ENCODE data around the gene DIPK1A.

GRCh38 chr1:93002781-93003180, 41.5 kb upstream of the DIPK1A start:
- TF ChIP-seq, protein P1, sequence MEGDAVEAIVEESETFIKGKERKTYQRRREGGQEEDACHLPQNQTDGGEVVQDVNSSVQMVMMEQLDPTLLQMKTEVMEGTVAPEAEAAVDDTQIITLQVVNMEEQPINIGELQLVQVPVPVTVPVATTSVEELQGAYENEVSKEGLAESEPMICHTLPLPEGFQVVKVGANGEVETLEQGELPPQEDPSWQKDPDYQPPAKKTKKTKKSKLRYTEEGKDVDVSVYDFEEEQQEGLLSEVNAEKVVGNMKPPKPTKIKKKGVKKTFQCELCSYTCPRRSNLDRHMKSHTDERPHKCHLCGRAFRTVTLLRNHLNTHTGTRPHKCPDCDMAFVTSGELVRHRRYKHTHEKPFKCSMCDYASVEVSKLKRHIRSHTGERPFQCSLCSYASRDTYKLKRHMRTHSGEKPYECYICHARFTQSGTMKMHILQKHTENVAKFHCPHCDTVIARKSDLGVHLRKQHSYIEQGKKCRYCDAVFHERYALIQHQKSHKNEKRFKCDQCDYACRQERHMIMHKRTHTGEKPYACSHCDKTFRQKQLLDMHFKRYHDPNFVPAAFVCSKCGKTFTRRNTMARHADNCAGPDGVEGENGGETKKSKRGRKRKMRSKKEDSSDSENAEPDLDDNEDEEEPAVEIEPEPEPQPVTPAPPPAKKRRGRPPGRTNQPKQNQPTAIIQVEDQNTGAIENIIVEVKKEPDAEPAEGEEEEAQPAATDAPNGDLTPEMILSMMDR (conservative IDR thresholded peaks at IDR 0.05), result no peak
- TF ChIP-seq EZH2 (IDR thresholded peaks at IDR 0.05; ENCODE audit: low read depth), result no peak

Data from PC-9 (cell line).